H1 (cell line): Measurements from ENCODE around the gene C19orf73. TPM values are rescaled to one million over a fixed set of nuclear protein-coding genes. Genes with fewer than 3 reads are reported as not detected.

Experiments used
- CTCF ChIA-PET: fragments of 300-600 bp; sonication (Branson Sonifier 250); formaldehyde crosslinking; loops from one replicate; lab custom pipeline; 2021; ENCODE audit not compliant: partially characterized antibody; lab: Charles Lee
- POLR2A ChIA-PET: fragments of 300-600 bp; sonication (Branson Sonifier 250); formaldehyde crosslinking; loops from one replicate; lab custom pipeline; 2021; ENCODE audit warnings: inconsistent platforms; ENCODE audit not compliant: partially characterized antibody; lab: Charles Lee
- DNase-seq, 2 experiments: peaks; one replicate each; pipeline versions ENCODE4 v3.0.0 to v3.0.0-alpha.2; 2010 to 2022; ENCODE audit warnings: low spot score in 2 of 2, low read depth in 1 of 2, mixed read lengths in 1 of 2
- FAIRE-seq: peaks from 2 replicates; lab custom pipeline; 2011; peaks lifted over from hg19 to GRCh38; lab: Jason Lieb, UNC
- H2AFZ ChIP-seq: 2 replicates; pipeline ENCODE4 v1.8.1; 2012; ENCODE audit warnings: low read length, inconsistent platforms
- H2AK5ac ChIP-seq: 2 replicates; pipeline ENCODE4 v1.6.1; 2013; ENCODE audit warnings: low read depth, low read length
- H2BK120ac ChIP-seq: replicated peaks from 2 replicates; pipeline ENCODE3; 2013; ENCODE audit warnings: low read depth, low read length, inconsistent platforms
- H2BK12ac ChIP-seq: 2 replicates; pipeline ENCODE4 v1.6.1; 2013; ENCODE audit warnings: low read depth, low read length
- H2BK15ac ChIP-seq: 2 replicates; pipeline ENCODE4 v1.6.1; 2013; ENCODE audit warnings: low read length
- H2BK20ac ChIP-seq: 2 replicates; pipeline ENCODE4 v1.6.1; 2013; ENCODE audit warnings: low read length
- H2BK5ac ChIP-seq: 2 replicates; pipeline ENCODE4 v1.6.1; 2013; ENCODE audit warnings: low read depth, low read length
- H3K14ac ChIP-seq: 2 replicates; pipeline ENCODE4 v1.6.1; 2013; ENCODE audit warnings: inconsistent platforms; ENCODE audit not compliant: insufficient read length
- H3K18ac ChIP-seq: 2 replicates; pipeline ENCODE4 v1.6.1; 2013; ENCODE audit warnings: low read length; ENCODE audit errors: extremely low read depth
- H3K23ac ChIP-seq: 2 replicates; pipeline ENCODE4 v1.6.1; 2013; ENCODE audit warnings: inconsistent platforms; ENCODE audit not compliant: insufficient read length
- H3K23me2 ChIP-seq: 2 replicates; pipeline ENCODE4 v1.6.1; 2013; ENCODE audit warnings: low read depth, low read length
- H3K27ac ChIP-seq: 2 replicates; pipeline ENCODE4 v1.6.1; 2011; ENCODE audit warnings: low read depth, low read length, inconsistent platforms
- H3K27me3 ChIP-seq, 4 experiments: replicated peaks in 1 of 4; 1 replicate in 1 of 4; 2 replicates in 3 of 4; pipeline versions ENCODE4 v1.6.1 to v1.8.1; 2011 to 2013; ENCODE audit warnings: low read length in 3 of 4, mild to moderate bottlenecking in 3 of 4, inconsistent platforms in 2 of 4, mixed read lengths in 2 of 4, moderate library complexity in 1 of 4; ENCODE audit not compliant: control insufficient read depth in 3 of 4, insufficient read depth in 3 of 4; ENCODE audit errors: extremely low read depth in 1 of 4
- H3K36me3 ChIP-seq, 4 experiments: 2 replicates each; pipeline versions ENCODE4 v1.6.1 to v1.8.1; 2011 to 2013; ENCODE audit warnings: mild to moderate bottlenecking in 4 of 4, low read length in 3 of 4, moderate library complexity in 2 of 4, control low read depth in 1 of 4, inconsistent platforms in 1 of 4; ENCODE audit not compliant: insufficient read depth in 4 of 4, control insufficient read depth in 2 of 4
- H3K4ac ChIP-seq: replicated peaks from 2 replicates; pipeline ENCODE3; 2013; ENCODE audit warnings: low read length, low read depth, mixed read lengths, inconsistent platforms; ENCODE audit not compliant: insufficient read length
- H3K4me1 ChIP-seq, 4 experiments: replicated peaks in 1 of 4; 1 replicate in 1 of 4; 2 replicates in 3 of 4; pipeline versions ENCODE4 v1.6.1 to v1.8.1; 2011 to 2013; ENCODE audit warnings: low read length in 3 of 4, inconsistent platforms in 2 of 4, mixed read lengths in 1 of 4; ENCODE audit not compliant: insufficient read depth in 4 of 4, control insufficient read depth in 3 of 4
- H3K4me2 ChIP-seq, 2 experiments: 2 replicates each; pipeline versions ENCODE4 v1.6.1 to v1.8.1; 2011 to 2013; ENCODE audit warnings: low read depth in 2 of 2, low read length in 2 of 2, control low read depth in 1 of 2, inconsistent platforms in 1 of 2, mild to moderate bottlenecking in 1 of 2; ENCODE audit not compliant: insufficient read depth in 1 of 2
- H3K4me3 ChIP-seq, 4 experiments: fragments of 200-600, 300-600 bp in 1 of 4; sonication (generic), shearing (Covaris generic), sonication (Bioruptor Twin) in 1 of 4; 2 replicates each; pipeline versions ENCODE4 v1.5.1 to v1.8.1; 2011 to 2016; ENCODE audit warnings: low read length in 4 of 4, low read depth in 3 of 4, control low read depth in 2 of 4, inconsistent platforms in 2 of 4, mild to moderate bottlenecking in 2 of 4, mixed read lengths in 1 of 4, moderate library complexity in 1 of 4; ENCODE audit not compliant: insufficient read depth in 2 of 4; ENCODE audit errors: extremely low read depth in 1 of 4
- H3K56ac ChIP-seq: replicated peaks from 2 replicates; pipeline ENCODE3; 2013; ENCODE audit warnings: low read depth, mild to moderate bottlenecking, mixed read lengths, low read length, inconsistent platforms; ENCODE audit not compliant: insufficient read length
- H3K79me1 ChIP-seq: 2 replicates; pipeline ENCODE4 v1.6.1; 2013; ENCODE audit warnings: low read depth, low read length, control low read depth
- H3K79me2 ChIP-seq, 2 experiments: 2 replicates each; pipeline versions ENCODE4 v1.6.1 to v1.8.1; 2012 to 2013; ENCODE audit warnings: low read length in 2 of 2, mild to moderate bottlenecking in 2 of 2, inconsistent platforms in 1 of 2; ENCODE audit not compliant: insufficient read depth in 2 of 2, control insufficient read depth in 1 of 2
- H3K9ac ChIP-seq, 4 experiments: replicated peaks in 1 of 4; 1 replicate in 1 of 4; 2 replicates in 3 of 4; pipeline versions ENCODE4 v1.6.1 to v1.8.1; 2011 to 2013; ENCODE audit warnings: low read depth in 3 of 4, low read length in 3 of 4, control low read depth in 2 of 4, mild to moderate bottlenecking in 2 of 4, moderate library complexity in 2 of 4, inconsistent platforms in 1 of 4; ENCODE audit errors: extremely low read depth in 1 of 4
- H3K9me3 ChIP-seq, 2 experiments: 2 replicates each; pipeline versions ENCODE4 v1.6.1 to v1.8.1; 2012 to 2013; ENCODE audit warnings: mild to moderate bottlenecking in 2 of 2, moderate library complexity in 2 of 2, control low read depth in 1 of 2, inconsistent platforms in 1 of 2, low read depth in 1 of 2, low read length in 1 of 2, mixed read lengths in 1 of 2; ENCODE audit not compliant: insufficient read depth in 2 of 2
- H4K20me1 ChIP-seq, 2 experiments: replicated peaks in 1 of 2; 2 replicates each; pipeline versions ENCODE3 to v1.8.1; 2011 to 2013; ENCODE audit warnings: inconsistent platforms in 2 of 2, low read length in 2 of 2, mild to moderate bottlenecking in 1 of 2; ENCODE audit not compliant: insufficient read depth in 2 of 2, control insufficient read depth in 1 of 2
- H4K5ac ChIP-seq: 2 replicates; pipeline ENCODE4 v1.6.1; 2013; ENCODE audit warnings: low read length, low read depth, mixed read lengths, inconsistent platforms; ENCODE audit not compliant: insufficient read length
- H4K8ac ChIP-seq: 2 replicates; pipeline ENCODE4 v1.8.0; 2013; ENCODE audit warnings: mild to moderate bottlenecking, moderate library complexity, low read length, inconsistent platforms; ENCODE audit not compliant: insufficient read depth; ENCODE audit errors: extremely low read depth
- H4K91ac ChIP-seq: replicated peaks from 2 replicates; pipeline ENCODE3; 2013; ENCODE audit warnings: low read length, mixed read lengths, inconsistent platforms; ENCODE audit not compliant: insufficient read length
- SIN3A ChIP-seq, 2 experiments: IDR thresholded peaks in 1 of 2; conservative IDR thresholded peaks in 1 of 2; 2 replicates each; pipeline ENCODE4 v1.6.1; 2011 to 2012; ENCODE audit warnings: low read length in 2 of 2, improper control_type of control experiment in 1 of 2, low read depth in 1 of 2, mild to moderate bottlenecking in 1 of 2
- TAF7 ChIP-seq: optimal IDR thresholded peaks from 2 replicates; pipeline ENCODE3; 2011; ENCODE audit warnings: low read depth, mild to moderate bottlenecking, inconsistent platforms, low read length, moderate library complexity, borderline replicate concordance
- WGBS, 2 experiments: shearing (Covaris generic) in 1 of 2; methylation state at CpG; one replicate each; pipeline versions ENCODE4 v1.1.6 to v1.1.7; 2013 to 2015; ENCODE audit warnings: low lambda C conversion rate in 2 of 2, mixed read lengths in 2 of 2, inconsistent platforms in 1 of 2, low coverage in 1 of 2, missing lambda C conversion rate in 1 of 2; ENCODE audit not compliant: insufficient replicate concordance in 2 of 2, insufficient coverage in 1 of 2, insufficient read length in 1 of 2; ENCODE audit errors: extremely low coverage in 1 of 2, missing lambda C conversion rate in 1 of 2; 5-methylcytosine and 5-hydroxymethylcytosine counted together
- polyA plus RNA-seq, 7 experiments: library from polyadenylated mRNA; depleted of rRNA in 3 of 7; stranded (reverse) in 5 of 7; unstranded in 2 of 7; fragments of >200 nt in 5 of 7; fragments of 200-250 nt in 2 of 7; gene quantifications; 1 replicate in 5 of 7; 2 replicates in 1 of 7; 4 replicates in 1 of 7; pipeline versions ENCODE4 v1.2.1 to v1.2.3, GENCODE V29; 2011 to 2013; ENCODE audit warnings: missing spikeins in 2 of 7, mixed read lengths in 2 of 7
- total RNA-seq: library from RNA; stranded (reverse); fragmentation: NEBNext Ultra II Directional; extraction: Animal tissue kit (Norgen Biotek cat#: 25700); gene quantifications from 2 replicates; pipeline ENCODE4 v1.2.1, GENCODE V29; 2021

Gene C19orf73
- total and polyA plus RNA-seq, 2 of the 8 experiments (the other 6 are each of a cell fraction or from before 2014, with no cell fraction given) = 2.5 to 4.6 TPM

DNA sequence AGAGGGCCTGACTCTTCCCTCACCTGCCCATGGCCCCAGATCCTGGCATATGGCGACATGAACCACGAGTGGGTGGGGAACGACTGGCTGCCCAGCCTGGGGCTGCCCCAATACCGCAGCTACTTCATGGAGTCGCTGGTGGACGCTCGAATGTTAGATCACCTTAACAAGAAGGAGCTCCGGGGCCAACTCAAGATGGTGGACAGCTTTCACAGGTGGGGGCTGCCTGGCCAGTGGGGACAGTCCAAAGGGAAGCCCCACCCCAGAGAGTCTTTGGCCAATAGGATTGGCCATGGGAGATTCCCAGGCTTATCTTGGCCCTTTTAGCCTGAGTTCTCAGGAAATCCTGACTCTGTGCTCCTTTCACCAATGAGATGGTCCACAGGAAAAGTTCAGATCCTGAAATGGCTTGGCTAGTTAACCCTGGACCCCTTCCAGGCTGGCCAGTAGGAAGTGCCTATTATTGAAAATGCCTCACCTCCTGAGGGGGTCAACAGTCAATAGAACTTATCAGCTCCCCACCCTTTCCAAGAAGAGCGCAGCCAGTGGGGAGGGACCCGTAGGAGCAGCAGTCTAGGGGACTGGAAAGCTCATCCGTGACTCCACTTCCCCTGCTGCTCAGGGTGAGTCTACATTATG lies 29.2 kb upstream of the C19orf73 start:
- no peak for FAIRE-seq
- POLR2A ChIA-PET = interaction anchor here (0.6 to 5.6 kb wide), 20 partner anchors 9 to 276 kb away, joined by 3 to 47 read pairs (median 6); partner anchors contain the start of genes LIN7B, PPFIA3, PPP1R15A and TRPM4
- H3K4me3 ChIP-seq = peak overlapping the region; percentile 57 to 97 (median 90)

More for the DNA sequence above, 29.2 kb upstream of the C19orf73 start:
- Histone ChIP-seq H3K9me3 (no peaks in the 10 kb centered on the region), H3K27ac (no peak overlapping the region), H3K9ac (peak overlapping the region in 1 of 4 experiments; percentile 12; a peak in 1 of 7 replicates), H3K4me1 (peaks cover 0 to 22% (median 9%) of the 10 kb centered on the region in 4 experiments; a peak in 6 of 7 replicates), H2BK5ac (peak overlapping the region; percentile 85; the same call in 1 of the 2 replicates), H3K27me3 (no peaks in the 10 kb centered on the region), H2BK12ac (no peak overlapping the region), H3K36me3 (no peaks in the 10 kb centered on the region), H3K23ac (no peak overlapping the region), H3K23me2 (peaks cover 27% of the 10 kb centered on the region), H2AFZ (no peak overlapping the region), H4K8ac (no peak overlapping the region; the same call in 1 of the 2 replicates), H3K18ac (peak overlapping the region; percentile 73; the same call in 1 of the 2 replicates), H4K20me1 (peaks cover 0 to 2% of the 10 kb centered on the region in 2 experiments), H2BK15ac (no peak overlapping the region; the same call in 1 of the 2 replicates), H4K5ac (peak overlapping the region; percentile 17), H3K79me2 (no peaks in the 10 kb centered on the region), H4K91ac (peak overlapping the region; percentile 83), H2BK120ac (peak overlapping the region; percentile 82), H3K56ac (peak overlapping the region; percentile 70), H2AK5ac (peak overlapping the region; percentile 66; the same call in 1 of the 2 replicates), H3K79me1 (0 out of 2 replicates have a peak, but pooled peaks cover 2% of the 10 kb centered on the region), H3K14ac (no peak overlapping the region), H3K4me2 (peak overlapping the region; percentile 85 to 95), H2BK20ac (peak overlapping the region; percentile 87; the same call in 1 of the 2 replicates), H3K4ac (peak overlapping the region; percentile 8)
- CTCF ChIA-PET = interaction anchor here (0.5 to 5.0 kb wide), 15 partner anchors 9 to 448 kb away, joined by 3 to 38 read pairs (median 6); partner anchors contain the start of genes KCNA7, LIN7B and PPFIA3
- DNase-seq = no peak
- no peak for TF ChIP-seq SIN3A (conservative IDR thresholded peaks at IDR 0.05 in 1 of 2, IDR thresholded peaks at IDR 0.05 in 1 of 2; ENCODE audit: low read depth in 1 of 2, low read length in 2 of 2)
- TF ChIP-seq TAF7 = peak; percentile 74
- 82% methylated on average over 11 of the region's 11 CpGs; no CpG with 5 or more reads in 1 of the 2 experiments for WGBS, 2 experiments
